HCT116 (cell line): Measurements from ENCODE around the gene SSX2IP. TPM values are rescaled to one million over a fixed set of nuclear protein-coding genes. Genes with fewer than 3 reads are reported as not detected.

Experiments
- ATAC-seq: fragments of 200-7000 bp; cut with Tn5 transposase; 2 replicates; pipeline ENCODE4 v1.9.1; 2020; ENCODE audit warnings: mild to moderate bottlenecking, moderate library complexity
- BruUV-seq: library from RNA; stranded (reverse); fragments of 400-500 nt; replicated peaks from 2 replicates; lab custom pipeline; 2021; lab: Mats Ljungman, UMichigan
- CTCF ChIA-PET: fragments of 300-600 bp; sonication (Branson Sonifier 250); formaldehyde crosslinking; loops from one replicate; lab custom pipeline; 2021; ENCODE audit warnings: antibody characterized with exemption; lab: Charles Lee
- POLR2A ChIA-PET: fragments of 300-600, 350-600 bp; sonication (Branson Sonifier 250); formaldehyde crosslinking; loops from one replicate; lab custom pipeline; 2021; ENCODE audit warnings: antibody characterized with exemption; lab: Charles Lee
- RAD21 ChIA-PET, 2 experiments: fragments of 300-600 bp; sonication (Branson Sonifier 250); formaldehyde crosslinking; loops; one replicate each; lab custom pipeline; 2023; ENCODE audit warnings: low total read pairs in 2 of 2; ENCODE audit not compliant: uncharacterized antibody in 2 of 2, unreplicated experiment in 2 of 2, low non-redundant PET in 1 of 2; lab: Charles Lee
- DNase-seq: peaks from one replicate; pipeline ENCODE4 v3.0.0-alpha.2; 2010; ENCODE audit warnings: low read depth, low spot score
- H2AFZ ChIP-seq: fragments of 200-600 bp; shearing (Covaris generic), sonication (generic); 2 replicates; pipeline ENCODE4 v1.6.1; 2017; ENCODE audit warnings: low read depth, mixed run types, mixed read lengths, antibody characterized with exemption, low read length; ENCODE audit not compliant: poor library complexity, severe bottlenecking
- H3K27ac ChIP-seq: 2 replicates; pipeline ENCODE4 v1.5.1; 2012; ENCODE audit warnings: low read depth, low read length
- H3K27me3 ChIP-seq: fragments of 200-600 bp; sonication (generic); 2 replicates; pipeline ENCODE4 v1.6.1; 2016; ENCODE audit warnings: mixed run types, low read length, mixed read lengths; ENCODE audit not compliant: insufficient read depth
- H3K36me3 ChIP-seq, 2 experiments: fragments of 200-500 bp in 1 of 2; fragments of 200-600 bp in 1 of 2; sonication (Bioruptor generic) in 1 of 2; sonication (generic) in 1 of 2; 2 replicates each; pipeline versions ENCODE4 v1.5.1 to v1.6.1; 2014 to 2016; ENCODE audit warnings: low read length in 2 of 2, inconsistent platforms in 1 of 2, mixed read lengths in 1 of 2, mixed run types in 1 of 2; ENCODE audit not compliant: insufficient read depth in 2 of 2, control insufficient read depth in 1 of 2
- H3K4me1 ChIP-seq, 2 experiments: fragments of 200-600 bp in 1 of 2; sonication (generic) in 1 of 2; 2 replicates each; pipeline versions ENCODE4 v1.5.1 to v1.6.1; 2012 to 2017; ENCODE audit warnings: low read length in 2 of 2, inconsistent platforms in 1 of 2, mild to moderate bottlenecking in 1 of 2, mixed read lengths in 1 of 2, mixed run types in 1 of 2, moderate library complexity in 1 of 2; ENCODE audit not compliant: insufficient read depth in 2 of 2, control insufficient read depth in 1 of 2
- H3K4me2 ChIP-seq: fragments of 200-600 bp; sonication (generic); 2 replicates; pipeline ENCODE4 v1.6.1; 2017; ENCODE audit warnings: mixed run types, low read length, mixed read lengths
- H3K4me3 ChIP-seq, 2 experiments: fragments of 200-600 bp in 1 of 2; sonication (generic) in 1 of 2; replicated peaks in 1 of 2; 2 replicates each; pipeline ENCODE4 v1.5.1; 2011 to 2016; ENCODE audit warnings: low read length in 2 of 2, control low read depth in 1 of 2, low read depth in 1 of 2, mild to moderate bottlenecking in 1 of 2, mixed read lengths in 1 of 2, mixed run types in 1 of 2
- H3K79me2 ChIP-seq: fragments of 200-600 bp; sonication (generic); 2 replicates; pipeline ENCODE4 v1.6.1; 2017; ENCODE audit warnings: mild to moderate bottlenecking, mixed run types, low read length, moderate library complexity, mixed read lengths; ENCODE audit not compliant: insufficient read depth
- H3K9ac ChIP-seq: fragments of 200-600 bp; sonication (generic); 2 replicates; pipeline ENCODE4 v1.6.1; 2016; ENCODE audit warnings: low read length, mixed read lengths
- H3K9me2 ChIP-seq: fragments of 200-600 bp; sonication (generic), shearing (Covaris generic); 2 replicates; pipeline ENCODE4 v1.6.1; 2017; ENCODE audit warnings: mixed run types, mild to moderate bottlenecking, moderate library complexity; ENCODE audit not compliant: insufficient read depth
- H3K9me3 ChIP-seq, 2 experiments: fragments of 200-500 bp in 1 of 2; fragments of 200-600 bp in 1 of 2; sonication (Bioruptor generic) in 1 of 2; sonication (generic) in 1 of 2; 2 replicates each; pipeline ENCODE4 v1.6.1; 2014 to 2017; ENCODE audit warnings: low read length in 2 of 2, mixed read lengths in 2 of 2, inconsistent platforms in 1 of 2, low read depth in 1 of 2, mild to moderate bottlenecking in 1 of 2, mixed run types in 1 of 2, moderate library complexity in 1 of 2; ENCODE audit not compliant: control insufficient read depth in 1 of 2, insufficient read depth in 1 of 2
- H4K20me1 ChIP-seq: fragments of 200-600 bp; sonication (generic), shearing (Covaris generic); 2 replicates; pipeline ENCODE4 v1.6.1; 2017; ENCODE audit warnings: mixed run types, mild to moderate bottlenecking, moderate library complexity; ENCODE audit not compliant: insufficient read depth
- CEBPB ChIP-seq: IDR thresholded peaks from 2 replicates; pipeline ENCODE4 v1.6.1; 2012; ENCODE audit warnings: low read depth
- FOSL1 ChIP-seq: IDR thresholded peaks from 2 replicates; pipeline ENCODE4 v1.6.1; 2012; ENCODE audit warnings: low read depth
- JUND ChIP-seq: IDR thresholded peaks from 2 replicates; pipeline ENCODE4 v1.6.1; 2012
- MAX ChIP-seq: IDR thresholded peaks from 2 replicates; pipeline ENCODE4 v1.6.1; 2012
- POLR2AphosphoS5 ChIP-seq: IDR thresholded peaks from 2 replicates; pipeline ENCODE4 v1.6.1; 2011; ENCODE audit warnings: mild to moderate bottlenecking, low read depth, low read length, moderate library complexity
- SIN3A ChIP-seq: IDR thresholded peaks from 2 replicates; pipeline ENCODE4 v1.6.1; 2012; ENCODE audit warnings: low read depth
- SRF ChIP-seq: IDR thresholded peaks from 2 replicates; pipeline ENCODE4 v1.6.1; 2012; ENCODE audit warnings: low read depth
- YY1 ChIP-seq: IDR thresholded peaks from 2 replicates; pipeline ENCODE4 v1.6.1; 2011; ENCODE audit warnings: low read length, low read depth, moderate library complexity, mild to moderate bottlenecking; ENCODE audit not compliant: insufficient replicate concordance; ENCODE audit errors: extremely low read depth
- ZFX ChIP-seq: fragments of 450-650 bp; IDR thresholded peaks from 2 replicates; pipeline ENCODE4 v1.6.1; 2017
- intact Hi-C: fragments of 100-400 bp; cut with micrococcal nuclease; formaldehyde crosslinking; loops from 2 replicates; pipeline ENCODE4 v1.10.0; 2022
- total RNA-seq: library from RNA; stranded (reverse); gene quantifications from one replicate; pipeline ENCODE4 v1.2.1, GENCODE V29; 2021; ENCODE audit not compliant: unreplicated experiment
- TF ChIP-seq, protein P1 (sequence below): IDR thresholded peaks from 2 replicates; pipeline ENCODE4 v1.6.1; 2012
- TF ChIP-seq, protein P2 (sequence below): IDR thresholded peaks from 2 replicates; pipeline ENCODE4 v1.6.1; 2011; ENCODE audit warnings: mild to moderate bottlenecking, low read length, moderate library complexity; ENCODE audit not compliant: insufficient replicate concordance; ENCODE audit errors: extremely low read depth
- TF ChIP-seq, protein P3 (sequence below): IDR thresholded peaks from 2 replicates; pipeline ENCODE4 v1.6.1; 2012; ENCODE audit warnings: low read depth

Gene SSX2IP
- total RNA-seq, 1 experiment from 2014 or later: 51.5 TPM

DNA sequence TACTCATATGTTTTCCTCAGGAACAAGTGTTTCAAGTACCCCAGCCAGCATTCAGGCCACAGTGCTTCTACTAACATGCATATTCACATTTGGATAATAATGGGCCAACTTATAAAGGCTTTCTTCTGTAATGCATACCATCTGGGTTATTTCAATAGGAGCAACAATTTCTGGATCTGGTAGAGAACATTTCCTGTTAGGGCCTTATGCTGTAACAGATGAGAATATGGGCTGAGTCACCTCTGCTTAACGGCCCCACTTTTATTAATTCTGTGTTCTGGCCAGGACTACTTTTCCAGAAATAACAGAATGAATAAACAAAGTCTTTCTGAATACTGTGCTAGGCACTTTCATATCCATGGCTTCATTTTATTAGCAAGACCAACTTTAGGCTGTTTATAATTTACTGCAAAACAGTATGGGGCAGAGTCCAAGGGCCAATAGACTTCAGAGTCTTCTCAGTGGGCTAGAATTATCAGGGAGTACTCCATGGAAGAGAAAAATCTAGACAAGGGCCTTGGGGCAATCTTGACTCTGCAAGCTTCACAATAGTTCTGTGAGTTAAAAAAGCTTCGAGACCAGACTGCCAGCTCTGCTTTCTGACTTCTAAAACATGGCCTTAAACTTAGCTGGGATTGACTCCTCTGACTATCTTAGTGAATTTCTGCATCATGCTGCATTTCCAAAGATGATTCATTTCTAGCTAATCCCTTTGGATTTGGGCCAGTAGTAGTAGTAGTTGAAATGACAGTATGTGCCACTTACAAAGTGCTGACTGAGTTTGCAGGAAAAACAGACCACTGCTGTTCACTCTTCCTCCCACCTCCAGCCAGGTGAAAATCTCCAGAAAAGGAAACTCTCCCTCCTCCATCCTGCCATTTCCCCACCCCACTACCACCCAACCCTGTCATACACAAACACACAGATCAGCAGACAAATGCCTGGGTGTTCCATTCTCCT, 8.2 kb upstream of the SSX2IP start:
- Histone ChIP-seq H3K4me1 (peaks cover 12 to 14% of the 10 kb centered on the region in 2 experiments), H3K9me3 (no peaks in the 10 kb centered on the region), H3K4me2 (peak overlapping the region; percentile 56), H3K9ac (no peak overlapping the region), H3K27ac (no peak overlapping the region; the same call in 1 of the 2 replicates), H2AFZ (peak overlapping the region; percentile 86), H3K27me3 (no peaks in the 10 kb centered on the region), H3K4me3 (no peak overlapping the region), H3K79me2 (no peaks in the 10 kb centered on the region), H3K36me3 (no peaks in the 10 kb centered on the region), H4K20me1 (no peaks in the 10 kb centered on the region), H3K9me2 (no peaks in the 10 kb centered on the region)
- ChIA-PET RAD21 (no interaction called here), POLR2A (no interaction called here), CTCF (no interaction called here)
- TF ChIP-seq, protein P1, sequence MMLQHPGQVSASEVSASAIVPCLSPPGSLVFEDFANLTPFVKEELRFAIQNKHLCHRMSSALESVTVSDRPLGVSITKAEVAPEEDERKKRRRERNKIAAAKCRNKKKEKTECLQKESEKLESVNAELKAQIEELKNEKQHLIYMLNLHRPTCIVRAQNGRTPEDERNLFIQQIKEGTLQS: no peak
- no peak for TF ChIP-seq POLR2AphosphoS5
- no peak for TF ChIP-seq YY1
- TF ChIP-seq MAX: 0 out of 2 replicates have a peak, but pooled peaks have one; percentile 13
- TF ChIP-seq CEBPB: no peak
- TF ChIP-seq SIN3A: no peak
- no peak for TF ChIP-seq ZFX
- TF ChIP-seq, protein P2, sequence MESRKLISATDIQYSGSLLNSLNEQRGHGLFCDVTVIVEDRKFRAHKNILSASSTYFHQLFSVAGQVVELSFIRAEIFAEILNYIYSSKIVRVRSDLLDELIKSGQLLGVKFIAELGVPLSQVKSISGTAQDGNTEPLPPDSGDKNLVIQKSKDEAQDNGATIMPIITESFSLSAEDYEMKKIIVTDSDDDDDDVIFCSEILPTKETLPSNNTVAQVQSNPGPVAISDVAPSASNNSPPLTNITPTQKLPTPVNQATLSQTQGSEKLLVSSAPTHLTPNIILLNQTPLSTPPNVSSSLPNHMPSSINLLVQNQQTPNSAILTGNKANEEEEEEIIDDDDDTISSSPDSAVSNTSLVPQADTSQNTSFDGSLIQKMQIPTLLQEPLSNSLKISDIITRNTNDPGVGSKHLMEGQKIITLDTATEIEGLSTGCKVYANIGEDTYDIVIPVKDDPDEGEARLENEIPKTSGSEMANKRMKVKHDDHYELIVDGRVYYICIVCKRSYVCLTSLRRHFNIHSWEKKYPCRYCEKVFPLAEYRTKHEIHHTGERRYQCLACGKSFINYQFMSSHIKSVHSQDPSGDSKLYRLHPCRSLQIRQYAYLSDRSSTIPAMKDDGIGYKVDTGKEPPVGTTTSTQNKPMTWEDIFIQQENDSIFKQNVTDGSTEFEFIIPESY: no peak
- peak; percentile 60 for TF ChIP-seq JUND
- 0 out of 2 replicates have a peak, but pooled peaks have one; percentile 6 for TF ChIP-seq SRF
- TF ChIP-seq FOSL1: peak; percentile 61
- TF ChIP-seq, protein P3, sequence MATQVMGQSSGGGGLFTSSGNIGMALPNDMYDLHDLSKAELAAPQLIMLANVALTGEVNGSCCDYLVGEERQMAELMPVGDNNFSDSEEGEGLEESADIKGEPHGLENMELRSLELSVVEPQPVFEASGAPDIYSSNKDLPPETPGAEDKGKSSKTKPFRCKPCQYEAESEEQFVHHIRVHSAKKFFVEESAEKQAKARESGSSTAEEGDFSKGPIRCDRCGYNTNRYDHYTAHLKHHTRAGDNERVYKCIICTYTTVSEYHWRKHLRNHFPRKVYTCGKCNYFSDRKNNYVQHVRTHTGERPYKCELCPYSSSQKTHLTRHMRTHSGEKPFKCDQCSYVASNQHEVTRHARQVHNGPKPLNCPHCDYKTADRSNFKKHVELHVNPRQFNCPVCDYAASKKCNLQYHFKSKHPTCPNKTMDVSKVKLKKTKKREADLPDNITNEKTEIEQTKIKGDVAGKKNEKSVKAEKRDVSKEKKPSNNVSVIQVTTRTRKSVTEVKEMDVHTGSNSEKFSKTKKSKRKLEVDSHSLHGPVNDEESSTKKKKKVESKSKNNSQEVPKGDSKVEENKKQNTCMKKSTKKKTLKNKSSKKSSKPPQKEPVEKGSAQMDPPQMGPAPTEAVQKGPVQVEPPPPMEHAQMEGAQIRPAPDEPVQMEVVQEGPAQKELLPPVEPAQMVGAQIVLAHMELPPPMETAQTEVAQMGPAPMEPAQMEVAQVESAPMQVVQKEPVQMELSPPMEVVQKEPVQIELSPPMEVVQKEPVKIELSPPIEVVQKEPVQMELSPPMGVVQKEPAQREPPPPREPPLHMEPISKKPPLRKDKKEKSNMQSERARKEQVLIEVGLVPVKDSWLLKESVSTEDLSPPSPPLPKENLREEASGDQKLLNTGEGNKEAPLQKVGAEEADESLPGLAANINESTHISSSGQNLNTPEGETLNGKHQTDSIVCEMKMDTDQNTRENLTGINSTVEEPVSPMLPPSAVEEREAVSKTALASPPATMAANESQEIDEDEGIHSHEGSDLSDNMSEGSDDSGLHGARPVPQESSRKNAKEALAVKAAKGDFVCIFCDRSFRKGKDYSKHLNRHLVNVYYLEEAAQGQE: no peak
- BruUV-seq: no TSS peak
- ATAC-seq (peak; percentile 74), DNase-seq (peak; percentile 36)
- intact Hi-C loops: no loop called here
